Measurements from ENCODE around the gene LGALS4. TPM values are rescaled to one million over a fixed set of nuclear protein-coding genes. Genes with fewer than 3 reads are reported as not detected.
A peak's percentile ranks its signal among the peaks of the same experiment; 100 is the strongest.

The LGALS4 gene
- total RNA-seq, 5 donors from 2014 or later (not counting 1 experiment from before 2014, with no cell fraction given), result 3.8 to 8.8 (median 6.6) TPM

DNA sequence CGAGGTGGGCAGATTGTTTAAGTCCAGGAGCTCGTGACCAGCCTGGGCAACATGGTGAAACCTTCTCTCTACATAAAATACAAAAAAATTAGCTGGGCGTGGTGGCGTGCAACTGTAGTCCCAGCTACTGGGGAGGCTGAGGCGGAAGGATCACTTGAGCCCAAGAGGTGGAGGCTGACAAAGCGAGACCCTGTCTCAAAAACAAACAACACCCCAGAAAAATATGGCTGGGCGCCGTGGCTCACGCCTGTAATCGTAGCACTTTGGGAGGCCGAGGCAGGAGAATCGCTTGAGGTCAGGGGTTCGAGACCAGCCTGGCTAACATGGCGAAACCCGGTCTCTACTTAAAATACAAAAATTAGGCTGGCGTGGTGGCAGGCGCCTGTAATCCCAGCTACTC is 40.5 kb upstream of the LGALS4 start:
- WGBS (ENCODE audit: insufficient coverage), result 98% methylated on average over 10 of the region's 17 CpGs
- POLR2A ChIA-PET, result interaction anchor here in 1 of 2 donors (0.9 kb wide), 1 partner anchor 9 kb away, joined by 3 read pairs; no protein-coding TSS in a partner anchor

DNA sequence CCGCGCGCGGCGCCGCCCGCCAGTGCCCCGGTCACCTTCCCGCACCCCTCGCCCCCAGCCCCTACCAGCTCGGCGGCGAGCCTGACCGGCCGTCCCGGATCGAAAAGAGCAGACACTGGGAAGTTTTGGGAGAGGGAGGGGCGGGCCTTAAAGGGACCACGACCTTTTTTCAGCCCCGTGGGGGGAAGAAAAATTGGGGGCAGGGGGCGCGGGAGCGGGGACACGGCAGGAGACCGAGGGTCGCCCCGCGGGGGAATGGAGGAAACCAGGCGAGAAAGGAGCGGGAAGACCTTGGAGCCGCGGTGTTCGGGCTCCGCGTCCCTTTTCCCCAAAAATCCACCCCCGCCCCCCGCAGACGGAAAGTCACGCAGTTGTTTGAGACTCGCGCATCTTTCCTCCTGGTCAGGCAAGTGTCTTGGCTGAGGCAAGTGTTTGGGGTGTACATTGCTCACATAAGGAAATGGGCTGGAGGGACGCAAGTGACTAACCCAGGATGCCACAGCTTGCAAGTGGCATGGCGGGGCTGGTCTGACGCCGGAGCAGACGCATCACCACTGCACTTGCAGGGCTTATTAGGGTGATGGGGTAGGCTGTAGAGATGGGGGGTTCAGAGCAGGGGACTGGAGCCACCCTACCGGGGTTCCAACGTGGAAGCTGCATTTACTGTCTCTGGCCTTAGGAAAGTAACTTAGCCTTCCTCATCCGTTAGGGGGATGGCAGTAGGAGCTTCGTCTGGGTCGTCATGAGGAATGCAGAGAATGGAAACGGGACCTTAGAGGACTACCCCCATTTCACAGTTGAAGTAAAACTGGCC is 39.7 kb upstream of the LGALS4 start:
- 0% methylated on average over 10 of the region's 52 CpGs for WGBS (ENCODE audit: insufficient coverage)
- ChIA-PET POLR2A (interaction anchor here in 1 of 2 donors (0.7 to 0.9 kb wide), 2 partner anchors 8 to 15 kb away, joined by 3 to 4 read pairs; no protein-coding TSS in a partner anchor), CTCF (interaction anchor here (0.6 to 1.3 kb wide), 3 partner anchors 17 to 474 kb away, joined by 3 to 4 read pairs (median 3); no protein-coding TSS in a partner anchor)
- Mint-ChIP-seq H3K27me3 (no peaks in the 10 kb centered on the region), H3K4me1 (peaks cover 46 to 49% (median 47%) of the 10 kb centered on the region in 3 donors), H3K4me3 (peak overlapping the region; percentile 90 to 97 (median 93)), H3K9me3 (no peaks in the 10 kb centered on the region), H3K36me3 (peaks cover 13% of the 10 kb centered on the region), H3K27ac (peak overlapping the region; percentile 92 to 95)
- no peaks in the 10 kb centered on the region for H3K9me3 ChIP-seq
- DNase-seq (peak in 33 of 35 experiments; percentile 32 to 76 (median 51)), ATAC-seq (replicated peaks in 1 of 4) (no peak)
- peaks cover 0 to 11% of the 10 kb centered on the region in 2 donors for H3K36me3 ChIP-seq (ENCODE audit: control insufficient read depth in 2 of 2, extremely low read depth in 1 of 2, insufficient read depth in 1 of 2, low read length in 1 of 2)
- H3K27ac ChIP-seq (ENCODE audit: low read length), result peak overlapping the region; percentile 92
- H3K27me3 ChIP-seq (replicated peaks in 1 of 2; ENCODE audit: control insufficient read depth in 2 of 2, extremely low read depth in 1 of 2, insufficient read depth in 2 of 2, low read length in 1 of 2), result no peaks in the 10 kb centered on the region
- H3K4me1 ChIP-seq (ENCODE audit: control insufficient read depth in 1 of 2, extremely low read depth in 1 of 2, insufficient read depth in 2 of 2, low read length in 2 of 2), result peaks cover 19 to 52% of the 10 kb centered on the region in 2 experiments
- H3K4me3 ChIP-seq (ENCODE audit: control insufficient read depth in 1 of 2, extremely low read depth in 1 of 2, low read length in 1 of 2), result peak overlapping the region; percentile 86 to 94

More for the DNA sequence above, 40.5 kb upstream of the LGALS4 start:
- Mint-ChIP-seq H3K9me3 (no peaks in the 10 kb centered on the region), H3K27me3 (no peaks in the 10 kb centered on the region), H3K36me3 (peaks cover 9% of the 10 kb centered on the region), H3K27ac (peak overlapping the region; percentile 92 to 95), H3K4me1 (peaks cover 42 to 47% (median 45%) of the 10 kb centered on the region in 3 donors), H3K4me3 (peak overlapping the region; percentile 90 to 97 (median 93))
- CTCF ChIA-PET, result interaction anchor here in 1 of 2 donors (1.2 to 1.3 kb wide), 2 partner anchors 16 to 33 kb away, joined by 3 to 4 read pairs; no protein-coding TSS in a partner anchor
- Histone ChIP-seq H3K36me3 (ENCODE audit: control insufficient read depth in 2 of 2, extremely low read depth in 1 of 2, insufficient read depth in 1 of 2, low read length in 1 of 2) (peaks cover 0 to 6% of the 10 kb centered on the region in 2 donors), H3K4me1 (ENCODE audit: control insufficient read depth in 1 of 2, extremely low read depth in 1 of 2, insufficient read depth in 2 of 2, low read length in 2 of 2) (peaks cover 20 to 52% of the 10 kb centered on the region in 2 experiments), H3K4me3 (ENCODE audit: control insufficient read depth in 1 of 2, extremely low read depth in 1 of 2, low read length in 1 of 2) (peak overlapping the region in 1 of 2 donors; percentile 94), H3K27me3 (replicated peaks in 1 of 2; ENCODE audit: control insufficient read depth in 2 of 2, extremely low read depth in 1 of 2, insufficient read depth in 2 of 2, low read length in 1 of 2) (no peaks in the 10 kb centered on the region), H3K27ac (ENCODE audit: low read length) (peak overlapping the region; percentile 92), H3K9me3 (no peaks in the 10 kb centered on the region)
- DNase-seq (no peak), ATAC-seq (replicated peaks in 1 of 4) (no peak)

DNA sequence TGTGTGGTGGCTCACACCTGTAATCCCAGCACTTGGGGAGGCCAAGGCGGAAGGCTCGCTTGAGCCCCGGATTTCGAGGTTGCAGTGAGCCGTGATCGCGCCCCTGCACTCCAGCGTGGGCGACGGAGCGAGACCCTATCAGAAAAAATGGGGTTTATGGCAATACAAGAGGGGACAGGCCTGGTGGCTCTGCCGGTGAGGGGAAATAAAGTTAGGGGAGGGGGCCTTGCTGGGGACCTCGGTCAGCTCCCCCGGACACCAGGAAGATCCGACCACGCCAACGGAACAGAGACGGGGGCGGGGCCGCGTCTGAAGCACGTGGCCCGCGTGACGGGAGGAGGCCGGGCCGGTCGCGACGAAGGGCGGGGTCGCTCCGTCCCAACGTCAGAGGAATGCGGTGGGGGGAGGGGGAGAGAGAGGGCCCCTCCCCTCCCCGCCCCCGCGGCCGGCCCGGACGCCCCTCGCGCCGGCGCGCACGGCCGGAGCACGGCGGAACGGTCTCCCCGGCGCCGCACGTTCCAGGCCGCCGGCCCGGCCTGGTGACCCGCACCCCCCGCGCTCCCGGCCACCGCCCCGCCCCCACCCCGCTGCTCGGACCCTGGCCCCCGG is 39.0 kb upstream of the LGALS4 start:
- peak; percentile 9 to 14 (median 12) for ATAC-seq (replicated peaks in 1 of 4)
- peak overlapping the region; percentile 90 to 97 (median 94) for H3K4me3 Mint-ChIP-seq
- peak overlapping the region; percentile 77 to 94 for H3K4me3 ChIP-seq (ENCODE audit: control insufficient read depth in 1 of 2, extremely low read depth in 1 of 2, low read length in 1 of 2)
- peaks cover 45 to 49% (median 47%) of the 10 kb centered on the region in 3 donors for H3K4me1 Mint-ChIP-seq
- 0% methylated on average over 26 of the region's 67 CpGs for WGBS (ENCODE audit: insufficient coverage)
- peaks cover 0 to 18% of the 10 kb centered on the region in 2 donors for H3K36me3 ChIP-seq (ENCODE audit: control insufficient read depth in 2 of 2, extremely low read depth in 1 of 2, insufficient read depth in 1 of 2, low read length in 1 of 2)
- ChIA-PET POLR2A (interaction anchor here in 1 of 2 donors (0.5 to 1.0 kb wide), 3 partner anchors 10 to 20 kb away, joined by 3 to 8 read pairs (median 4); no protein-coding TSS in a partner anchor), CTCF (interaction anchor here in 1 of 2 donors (1.4 kb wide), 1 partner anchor 20 kb away, joined by 3 read pairs; the partner anchor contains the start of gene ECH1)
- no peaks in the 10 kb centered on the region for H3K9me3 Mint-ChIP-seq
- peak overlapping the region; percentile 97 to 98 for H3K27ac Mint-ChIP-seq
- H3K9me3 ChIP-seq, result no peaks in the 10 kb centered on the region
- H3K27ac ChIP-seq (ENCODE audit: low read length), result peak overlapping the region; percentile 96
- peak; percentile 71 to 93 (median 82) for DNase-seq
- H3K4me1 ChIP-seq (ENCODE audit: control insufficient read depth in 1 of 2, extremely low read depth in 1 of 2, insufficient read depth in 2 of 2, low read length in 2 of 2), result peaks cover 21 to 54% of the 10 kb centered on the region in 2 experiments
- peaks cover 16% of the 10 kb centered on the region for H3K36me3 Mint-ChIP-seq
- no peaks in the 10 kb centered on the region for H3K27me3 ChIP-seq (replicated peaks in 1 of 2; ENCODE audit: control insufficient read depth in 2 of 2, extremely low read depth in 1 of 2, insufficient read depth in 2 of 2, low read length in 1 of 2)
- no peaks in the 10 kb centered on the region for H3K27me3 Mint-ChIP-seq

DNA sequence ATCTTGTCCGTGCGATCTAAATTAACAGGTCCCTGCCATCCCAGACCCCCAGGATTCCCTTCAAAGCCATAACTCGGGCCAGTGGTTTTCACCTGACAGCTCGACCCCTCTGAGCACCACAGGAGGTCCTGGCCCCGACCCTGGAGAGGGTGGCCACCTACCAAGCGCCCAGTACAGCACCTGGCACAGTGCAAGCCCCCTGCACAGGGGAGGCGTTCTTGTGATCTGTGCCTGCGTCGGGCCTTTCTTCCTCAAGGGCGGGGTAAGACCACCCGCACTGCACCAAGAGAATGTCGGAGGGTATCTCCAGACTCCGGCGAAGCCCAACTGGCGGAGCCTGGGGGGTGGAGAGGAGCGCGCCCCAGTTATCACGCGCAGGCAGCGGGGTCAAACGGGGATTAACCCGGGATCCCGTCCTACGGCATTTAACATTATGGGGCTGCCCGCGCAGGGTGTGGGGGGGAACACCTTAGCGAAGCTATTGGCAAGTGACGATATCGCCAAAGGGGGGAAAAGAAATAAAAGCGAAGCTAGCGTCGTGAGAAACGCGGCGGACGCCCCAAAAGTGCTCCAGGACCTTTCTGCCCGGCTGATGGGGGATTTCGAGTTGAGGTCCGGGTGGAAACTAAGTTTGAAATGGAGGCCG is 38.4 kb upstream of the LGALS4 start:
- no peaks in the 10 kb centered on the region for H3K9me3 Mint-ChIP-seq
- peaks cover 18% of the 10 kb centered on the region for H3K36me3 Mint-ChIP-seq
- Histone ChIP-seq H3K27ac (ENCODE audit: low read length) (peak overlapping the region; percentile 96), H3K4me3 (ENCODE audit: control insufficient read depth in 1 of 2, extremely low read depth in 1 of 2, low read length in 1 of 2) (peak overlapping the region; percentile 74 to 77), H3K4me1 (ENCODE audit: control insufficient read depth in 1 of 2, extremely low read depth in 1 of 2, insufficient read depth in 2 of 2, low read length in 2 of 2) (peaks cover 19 to 55% of the 10 kb centered on the region in 2 experiments), H3K27me3 (replicated peaks in 1 of 2; ENCODE audit: control insufficient read depth in 2 of 2, extremely low read depth in 1 of 2, insufficient read depth in 2 of 2, low read length in 1 of 2) (no peaks in the 10 kb centered on the region), H3K9me3 (no peaks in the 10 kb centered on the region), H3K36me3 (ENCODE audit: control insufficient read depth in 2 of 2, extremely low read depth in 1 of 2, insufficient read depth in 1 of 2, low read length in 1 of 2) (peaks cover 0 to 24% of the 10 kb centered on the region in 2 donors)
- no peak for ATAC-seq (replicated peaks in 1 of 4)
- H3K4me1 Mint-ChIP-seq, result peaks cover 47 to 51% (median 48%) of the 10 kb centered on the region in 3 donors
- under 1% methylated on average over 38 of the region's 40 CpGs for WGBS (ENCODE audit: insufficient coverage)
- POLR2A ChIA-PET, result interaction anchor here in 1 of 2 donors (0.5 to 1.0 kb wide), 4 partner anchors 10 to 198 kb away, joined by 3 to 8 read pairs (median 4); no protein-coding TSS in a partner anchor
- H3K27me3 Mint-ChIP-seq, result no peaks in the 10 kb centered on the region
- CTCF ChIA-PET, result interaction anchor here in 1 of 2 donors (1.4 kb wide), 1 partner anchor 19 kb away, joined by 3 read pairs; the partner anchor contains the start of gene ECH1
- H3K4me3 Mint-ChIP-seq, result peak overlapping the region; percentile 90 to 97 (median 94)
- DNase-seq, result peak in 22 of 35 experiments; percentile 19 to 70 (median 36)
- H3K27ac Mint-ChIP-seq, result peak overlapping the region; percentile 97 to 98

DNA sequence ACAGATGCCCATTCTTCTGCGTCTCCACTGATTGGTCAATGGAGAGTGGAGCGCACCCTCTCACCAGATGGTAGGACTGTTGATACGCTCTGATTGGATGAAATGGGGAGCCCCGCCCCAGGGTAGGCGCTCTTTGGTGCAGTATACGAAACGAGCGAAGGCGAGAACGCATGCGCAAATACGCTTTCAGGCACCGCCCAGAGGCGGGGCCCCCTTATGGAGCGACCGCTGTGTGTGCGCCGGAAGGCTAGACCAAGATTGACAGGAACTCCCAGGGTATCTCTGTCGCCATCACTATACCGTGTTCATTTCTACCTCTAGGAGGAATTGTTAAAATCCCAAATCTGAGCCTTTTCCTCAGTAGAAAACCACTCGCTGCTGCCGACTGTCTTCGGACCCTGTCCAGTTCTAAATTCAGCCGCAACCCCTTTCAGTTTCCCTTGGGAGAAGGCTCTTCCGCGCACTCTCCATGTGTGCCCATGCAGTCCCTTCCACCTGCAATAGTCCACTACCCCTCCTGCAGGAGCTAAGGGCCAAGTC is 37.8 kb upstream of the LGALS4 start:
- ChIA-PET POLR2A (interaction anchor here in 1 of 2 donors (0.6 to 1.0 kb wide), 2 partner anchors 15 to 198 kb away, joined by 4 to 8 read pairs; no protein-coding TSS in a partner anchor), CTCF (interaction anchor here in 1 of 2 donors (1.4 kb wide), 1 partner anchor 19 kb away, joined by 3 read pairs; the partner anchor contains the start of gene ECH1)
- H3K36me3 ChIP-seq (ENCODE audit: control insufficient read depth in 2 of 2, extremely low read depth in 1 of 2, insufficient read depth in 1 of 2, low read length in 1 of 2), result peaks cover 0 to 30% of the 10 kb centered on the region in 2 donors
- H3K4me3 Mint-ChIP-seq, result peak overlapping the region; percentile 90 to 97 (median 94)
- DNase-seq (peak in 19 of 35 experiments; percentile 96 to 100 (median 100)), ATAC-seq (replicated peaks in 1 of 4) (peak; percentile 72 to 77 (median 74))
- peaks cover 20 to 60% of the 10 kb centered on the region in 2 experiments for H3K4me1 ChIP-seq (ENCODE audit: control insufficient read depth in 1 of 2, extremely low read depth in 1 of 2, insufficient read depth in 2 of 2, low read length in 2 of 2)
- H3K4me1 Mint-ChIP-seq, result peaks cover 53 to 57% (median 54%) of the 10 kb centered on the region in 3 donors
- peaks cover 24% of the 10 kb centered on the region for H3K36me3 Mint-ChIP-seq
- no peaks in the 10 kb centered on the region for H3K27me3 ChIP-seq (replicated peaks in 1 of 2; ENCODE audit: control insufficient read depth in 2 of 2, extremely low read depth in 1 of 2, insufficient read depth in 2 of 2, low read length in 1 of 2)
- peak overlapping the region; percentile 96 for H3K27ac ChIP-seq (ENCODE audit: low read length)
- H3K27me3 Mint-ChIP-seq, result no peaks in the 10 kb centered on the region
- WGBS (ENCODE audit: insufficient coverage), result 0% methylated on average over 26 of the region's 26 CpGs
- peak overlapping the region; percentile 97 to 98 for H3K27ac Mint-ChIP-seq
- H3K9me3 ChIP-seq, result no peaks in the 10 kb centered on the region
- peak overlapping the region; percentile 74 to 77 for H3K4me3 ChIP-seq (ENCODE audit: control insufficient read depth in 1 of 2, extremely low read depth in 1 of 2, low read length in 1 of 2)
- H3K9me3 Mint-ChIP-seq, result no peaks in the 10 kb centered on the region
